ENCODE measurements around the gene GNB4. TPM values are rescaled to one million over a fixed set of nuclear protein-coding genes. Genes with fewer than 3 reads are reported as not detected.

GNB4 gene
- total RNA-seq, 2 experiments from 2014 or later, result 0.41 to 0.56 TPM

DNA sequence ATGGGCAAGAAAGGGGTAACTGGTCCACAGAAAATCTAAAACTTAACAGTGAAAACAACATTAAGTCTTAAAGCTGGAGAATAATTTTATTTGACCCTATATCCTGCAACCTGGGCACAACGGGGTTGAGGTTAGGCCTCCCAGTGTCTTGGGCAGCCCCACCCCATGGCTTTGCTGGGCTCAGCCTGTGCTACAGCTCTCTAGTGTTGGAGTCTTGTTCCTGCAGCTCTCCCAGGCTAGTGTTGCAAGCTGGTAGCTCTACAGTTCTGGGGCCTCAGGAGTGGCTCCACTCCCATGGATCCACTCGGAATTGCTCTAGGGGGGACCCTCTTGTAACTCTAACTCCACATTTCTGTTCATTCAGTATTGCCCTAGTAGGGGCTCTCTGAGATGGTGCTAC lies 24.9 kb upstream of the GNB4 start:
- DNase-seq (no peak), ATAC-seq (ENCODE audit: poor library complexity) (no peak)
- Mint-ChIP-seq H3K27ac (no peak overlapping the region), H3K4me1 (ENCODE audit: low read depth) (peaks cover 5% of the 10 kb centered on the region), H3K4me3 (no peak overlapping the region), H3K27me3 (no peaks in the 10 kb centered on the region), H3K36me3 (ENCODE audit: low read depth) (no peaks in the 10 kb centered on the region), H3K9me3 (no peaks in the 10 kb centered on the region)
- H3K4me1 ChIP-seq (ENCODE audit: insufficient read depth, low read length), result no peaks in the 10 kb centered on the region
- ChIA-PET POLR2A (no interaction called here), CTCF (interaction anchor here (0.7 kb wide), 1 partner anchor 76 kb away, joined by 3 read pairs; no protein-coding TSS in a partner anchor)
- intact Hi-C loops (cut with DNase I, micrococcal nuclease), result no loop called here
- no peaks in the 10 kb centered on the region for H3K9me3 ChIP-seq (ENCODE audit: control insufficient read depth in 1 of 2, insufficient read depth in 1 of 2, low read length in 2 of 2)
- H3K4me3 ChIP-seq (ENCODE audit: low read length), result no peak overlapping the region
- no peaks in the 10 kb centered on the region for H3K36me3 ChIP-seq (ENCODE audit: insufficient read depth, low read length)
- TF ChIP-seq, protein P1, sequence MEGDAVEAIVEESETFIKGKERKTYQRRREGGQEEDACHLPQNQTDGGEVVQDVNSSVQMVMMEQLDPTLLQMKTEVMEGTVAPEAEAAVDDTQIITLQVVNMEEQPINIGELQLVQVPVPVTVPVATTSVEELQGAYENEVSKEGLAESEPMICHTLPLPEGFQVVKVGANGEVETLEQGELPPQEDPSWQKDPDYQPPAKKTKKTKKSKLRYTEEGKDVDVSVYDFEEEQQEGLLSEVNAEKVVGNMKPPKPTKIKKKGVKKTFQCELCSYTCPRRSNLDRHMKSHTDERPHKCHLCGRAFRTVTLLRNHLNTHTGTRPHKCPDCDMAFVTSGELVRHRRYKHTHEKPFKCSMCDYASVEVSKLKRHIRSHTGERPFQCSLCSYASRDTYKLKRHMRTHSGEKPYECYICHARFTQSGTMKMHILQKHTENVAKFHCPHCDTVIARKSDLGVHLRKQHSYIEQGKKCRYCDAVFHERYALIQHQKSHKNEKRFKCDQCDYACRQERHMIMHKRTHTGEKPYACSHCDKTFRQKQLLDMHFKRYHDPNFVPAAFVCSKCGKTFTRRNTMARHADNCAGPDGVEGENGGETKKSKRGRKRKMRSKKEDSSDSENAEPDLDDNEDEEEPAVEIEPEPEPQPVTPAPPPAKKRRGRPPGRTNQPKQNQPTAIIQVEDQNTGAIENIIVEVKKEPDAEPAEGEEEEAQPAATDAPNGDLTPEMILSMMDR (IDR thresholded peaks at IDR 0.05), result no peak
- H3K27ac ChIP-seq (ENCODE audit: low read depth in 1 of 2, low read length in 2 of 2), result no peak overlapping the region
- no peaks in the 10 kb centered on the region for H3K27me3 ChIP-seq (ENCODE audit: control insufficient read depth in 1 of 2, insufficient read depth in 2 of 2, low read length in 2 of 2)

DNA sequence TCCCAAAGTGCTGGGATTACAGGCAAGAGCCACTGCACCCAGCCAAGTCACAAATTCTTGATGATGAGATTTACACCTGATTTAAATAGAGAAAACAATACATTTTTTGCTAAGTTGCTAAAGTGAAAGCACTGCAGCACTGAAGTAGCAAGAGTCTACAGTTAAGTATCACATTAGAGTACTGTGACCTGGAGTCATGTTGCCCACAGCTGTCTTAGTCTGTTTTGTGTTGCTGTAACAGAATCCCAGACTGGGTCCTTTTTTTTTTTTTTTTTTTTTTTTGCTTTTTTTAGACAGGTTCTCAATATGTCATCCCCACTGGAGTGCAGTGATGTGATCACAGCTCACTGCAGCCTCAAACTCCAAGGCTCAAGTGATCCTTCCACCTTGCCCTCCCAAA lies 23.2 kb upstream of the GNB4 start:
- Mint-ChIP-seq H3K4me1 (ENCODE audit: low read depth) (peaks cover 5% of the 10 kb centered on the region), H3K9me3 (no peaks in the 10 kb centered on the region), H3K4me3 (no peak overlapping the region), H3K36me3 (ENCODE audit: low read depth) (no peaks in the 10 kb centered on the region), H3K27me3 (no peaks in the 10 kb centered on the region), H3K27ac (no peak overlapping the region)
- CTCF ChIA-PET, result no interaction called here
- no peak for DNase-seq
- H3K36me3 ChIP-seq (ENCODE audit: insufficient read depth, low read length), result no peaks in the 10 kb centered on the region
- H3K27ac ChIP-seq (ENCODE audit: low read depth in 1 of 2, low read length in 2 of 2), result no peak overlapping the region
- ATAC-seq (ENCODE audit: poor library complexity), result no peak
- intact Hi-C loops (cut with DNase I, micrococcal nuclease), result no loop called here
- no peaks in the 10 kb centered on the region for H3K27me3 ChIP-seq (ENCODE audit: control insufficient read depth in 1 of 2, insufficient read depth in 2 of 2, low read length in 2 of 2)
- H3K9me3 ChIP-seq (ENCODE audit: control insufficient read depth in 1 of 2, insufficient read depth in 1 of 2, low read length in 2 of 2), result no peaks in the 10 kb centered on the region
- TF ChIP-seq, protein P1 (IDR thresholded peaks at IDR 0.05), result no peak
- POLR2A ChIA-PET, result no interaction called here
- H3K4me3 ChIP-seq (ENCODE audit: low read length), result no peak overlapping the region
- H3K4me1 ChIP-seq (ENCODE audit: insufficient read depth, low read length), result no peaks in the 10 kb centered on the region

DNA sequence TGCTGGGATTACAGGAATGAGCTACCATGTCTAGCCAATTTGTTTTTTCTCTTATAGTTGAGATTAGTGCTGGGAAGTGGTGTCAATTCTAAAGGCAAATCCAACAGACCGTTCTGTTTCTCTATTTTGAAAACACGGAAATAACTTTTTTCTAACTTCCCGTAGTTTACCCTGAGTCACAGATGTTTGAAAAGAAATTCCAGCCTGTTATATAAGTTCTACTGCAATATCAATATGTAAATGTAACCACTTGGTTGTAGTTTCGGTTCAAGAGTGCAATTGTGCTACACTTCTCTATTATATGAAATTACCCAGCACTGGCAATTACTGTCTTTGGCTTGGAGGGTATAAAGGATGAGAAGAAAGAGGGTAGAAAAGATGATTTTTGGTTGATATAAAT lies 22.3 kb upstream of the GNB4 start:
- Mint-ChIP-seq H3K27me3 (no peaks in the 10 kb centered on the region), H3K4me1 (ENCODE audit: low read depth) (peaks cover 5% of the 10 kb centered on the region), H3K27ac (no peak overlapping the region), H3K4me3 (no peak overlapping the region), H3K36me3 (ENCODE audit: low read depth) (no peaks in the 10 kb centered on the region), H3K9me3 (no peaks in the 10 kb centered on the region)
- Histone ChIP-seq H3K36me3 (ENCODE audit: insufficient read depth, low read length) (no peaks in the 10 kb centered on the region), H3K4me3 (ENCODE audit: low read length) (no peak overlapping the region), H3K27ac (ENCODE audit: low read depth in 1 of 2, low read length in 2 of 2) (no peak overlapping the region), H3K27me3 (ENCODE audit: control insufficient read depth in 1 of 2, insufficient read depth in 2 of 2, low read length in 2 of 2) (no peaks in the 10 kb centered on the region), H3K4me1 (ENCODE audit: insufficient read depth, low read length) (no peaks in the 10 kb centered on the region), H3K9me3 (ENCODE audit: control insufficient read depth in 1 of 2, insufficient read depth in 1 of 2, low read length in 2 of 2) (no peaks in the 10 kb centered on the region)
- CTCF ChIA-PET, result no interaction called here
- intact Hi-C loops (cut with DNase I, micrococcal nuclease), result no loop called here
- POLR2A ChIA-PET, result no interaction called here
- TF ChIP-seq, protein P1 (IDR thresholded peaks at IDR 0.05), result no peak
- DNase-seq (peak in 3 of 14 experiments; percentile 9 to 35 (median 26)), ATAC-seq (ENCODE audit: poor library complexity) (no peak)
